Calu3 (cell line): ENCODE data around the gene PIAS1. TPM values are rescaled to one million over a fixed set of nuclear protein-coding genes. Genes with fewer than 3 reads are reported as not detected.

ENCODE experiments used
- BruUV-seq: library from RNA; stranded (reverse); fragments of 400-500 nt; replicated peaks from 2 replicates; lab custom pipeline; 2021; lab: Mats Ljungman, UMichigan
- CTCF ChIA-PET: fragments of 300-600 bp; sonication (Branson Sonifier 250); formaldehyde crosslinking; loops from one replicate; lab custom pipeline; 2022; ENCODE audit warnings: antibody characterized with exemption; lab: Charles Lee
- DNase-seq: peaks from one replicate; pipeline ENCODE4 v3.0.0; 2022
- H3K27ac Mint-ChIP-seq: one replicate; pipeline ENCODE4 v1.8.0; 2022; ENCODE audit warnings: mixed read lengths; ENCODE audit not compliant: unreplicated experiment
- H3K27me3 Mint-ChIP-seq: one replicate; pipeline ENCODE4 v1.8.0; 2022; ENCODE audit warnings: mixed read lengths; ENCODE audit not compliant: unreplicated experiment
- H3K36me3 Mint-ChIP-seq: one replicate; pipeline ENCODE4 v1.8.0; 2022; ENCODE audit warnings: mild to moderate bottlenecking, moderate library complexity, mixed read lengths; ENCODE audit not compliant: insufficient read depth, unreplicated experiment
- H3K4me1 Mint-ChIP-seq: one replicate; pipeline ENCODE4 v1.8.0; 2022; ENCODE audit warnings: mild to moderate bottlenecking, low read depth, mixed read lengths; ENCODE audit not compliant: unreplicated experiment
- H3K4me3 Mint-ChIP-seq: one replicate; pipeline ENCODE4 v1.8.0; 2022; ENCODE audit warnings: mild to moderate bottlenecking, low read depth, moderate library complexity, mixed read lengths; ENCODE audit not compliant: unreplicated experiment
- H3K9me3 Mint-ChIP-seq: one replicate; pipeline ENCODE4 v1.8.0; 2022; ENCODE audit warnings: low read depth, mixed read lengths; ENCODE audit not compliant: unreplicated experiment
- intact Hi-C: fragments of 100-400 bp; cut with micrococcal nuclease; formaldehyde crosslinking; loops from one replicate; pipeline ENCODE4 v1.10.0; 2022; ENCODE audit not compliant: unreplicated experiment
- total RNA-seq: library from RNA; stranded (reverse); gene quantifications from 2 replicates; pipeline ENCODE4 v1.2.3, GENCODE V29; 2022
- TF ChIP-seq, protein P1 (sequence below): fragments of 200-600 bp; IDR thresholded peaks from one replicate; pipeline ENCODE4 v1.8.0; 2022; ENCODE audit warnings: antibody characterized with exemption; ENCODE audit not compliant: unreplicated experiment

Gene PIAS1
- total RNA-seq, 1 experiment from 2014 or later = 51.7 TPM

DNA sequence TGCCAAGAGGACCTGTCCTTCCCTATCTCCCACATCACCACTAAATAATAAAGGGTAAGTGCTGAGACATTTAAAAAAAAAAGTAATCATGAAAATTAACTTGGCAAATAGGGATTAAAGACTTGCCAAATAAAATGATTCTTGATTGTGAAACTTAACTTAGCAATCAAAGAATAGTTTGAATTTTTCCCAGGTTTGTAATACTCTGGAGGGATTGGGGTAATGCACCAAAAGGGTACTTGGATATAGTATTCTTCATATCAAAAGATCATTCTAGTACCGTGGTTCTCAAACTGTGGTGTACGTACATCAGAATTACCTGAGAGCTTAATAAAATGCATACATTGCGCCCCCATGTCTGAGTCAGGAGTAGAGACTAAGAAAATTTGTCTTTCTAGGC, 122.5 kb downstream of the PIAS1 start:
- DNase-seq = no peak
- peaks cover 32% of the 10 kb centered on the region for H3K36me3 Mint-ChIP-seq
- no peaks in the 10 kb centered on the region for H3K4me1 Mint-ChIP-seq
- no TSS peak for BruUV-seq
- CTCF ChIA-PET = interaction anchor here (0.5 kb wide), 1 partner anchor 784 kb away, joined by 5 read pairs; no protein-coding TSS in a partner anchor
- H3K27me3 Mint-ChIP-seq = no peaks in the 10 kb centered on the region
- H3K4me3 Mint-ChIP-seq = no peak overlapping the region
- intact Hi-C loops = no loop called here
- no peaks in the 10 kb centered on the region for H3K9me3 Mint-ChIP-seq
- TF ChIP-seq, protein P1, sequence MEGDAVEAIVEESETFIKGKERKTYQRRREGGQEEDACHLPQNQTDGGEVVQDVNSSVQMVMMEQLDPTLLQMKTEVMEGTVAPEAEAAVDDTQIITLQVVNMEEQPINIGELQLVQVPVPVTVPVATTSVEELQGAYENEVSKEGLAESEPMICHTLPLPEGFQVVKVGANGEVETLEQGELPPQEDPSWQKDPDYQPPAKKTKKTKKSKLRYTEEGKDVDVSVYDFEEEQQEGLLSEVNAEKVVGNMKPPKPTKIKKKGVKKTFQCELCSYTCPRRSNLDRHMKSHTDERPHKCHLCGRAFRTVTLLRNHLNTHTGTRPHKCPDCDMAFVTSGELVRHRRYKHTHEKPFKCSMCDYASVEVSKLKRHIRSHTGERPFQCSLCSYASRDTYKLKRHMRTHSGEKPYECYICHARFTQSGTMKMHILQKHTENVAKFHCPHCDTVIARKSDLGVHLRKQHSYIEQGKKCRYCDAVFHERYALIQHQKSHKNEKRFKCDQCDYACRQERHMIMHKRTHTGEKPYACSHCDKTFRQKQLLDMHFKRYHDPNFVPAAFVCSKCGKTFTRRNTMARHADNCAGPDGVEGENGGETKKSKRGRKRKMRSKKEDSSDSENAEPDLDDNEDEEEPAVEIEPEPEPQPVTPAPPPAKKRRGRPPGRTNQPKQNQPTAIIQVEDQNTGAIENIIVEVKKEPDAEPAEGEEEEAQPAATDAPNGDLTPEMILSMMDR = no peak
- H3K27ac Mint-ChIP-seq = no peak overlapping the region

DNA sequence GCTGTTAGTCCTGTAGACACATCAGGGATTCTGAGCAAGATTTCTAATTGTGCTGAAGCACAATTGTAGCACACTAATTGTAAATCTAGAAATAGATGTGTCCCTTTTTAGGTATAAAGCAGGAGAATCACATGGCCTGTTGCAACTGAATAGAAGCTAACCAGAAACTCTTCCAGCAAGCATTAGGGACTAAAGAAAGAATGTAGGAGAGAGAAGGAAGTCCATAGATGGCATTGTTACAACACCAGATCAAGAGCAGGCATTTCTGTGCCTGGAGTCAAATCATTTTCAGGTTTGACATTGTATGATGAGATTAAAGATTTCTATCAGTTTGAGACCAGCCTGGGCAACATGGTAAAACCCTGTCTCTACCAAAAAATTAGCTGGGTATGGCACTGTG, 123.6 kb downstream of the PIAS1 start:
- H3K4me1 Mint-ChIP-seq = no peaks in the 10 kb centered on the region
- peaks cover 34% of the 10 kb centered on the region for H3K36me3 Mint-ChIP-seq
- H3K4me3 Mint-ChIP-seq = no peak overlapping the region
- DNase-seq = no peak
- TF ChIP-seq, protein P1 = no peak
- intact Hi-C loops = no loop called here
- BruUV-seq = no TSS peak
- H3K9me3 Mint-ChIP-seq = no peaks in the 10 kb centered on the region
- CTCF ChIA-PET = no interaction called here
- H3K27me3 Mint-ChIP-seq = no peaks in the 10 kb centered on the region
- no peak overlapping the region for H3K27ac Mint-ChIP-seq

DNA sequence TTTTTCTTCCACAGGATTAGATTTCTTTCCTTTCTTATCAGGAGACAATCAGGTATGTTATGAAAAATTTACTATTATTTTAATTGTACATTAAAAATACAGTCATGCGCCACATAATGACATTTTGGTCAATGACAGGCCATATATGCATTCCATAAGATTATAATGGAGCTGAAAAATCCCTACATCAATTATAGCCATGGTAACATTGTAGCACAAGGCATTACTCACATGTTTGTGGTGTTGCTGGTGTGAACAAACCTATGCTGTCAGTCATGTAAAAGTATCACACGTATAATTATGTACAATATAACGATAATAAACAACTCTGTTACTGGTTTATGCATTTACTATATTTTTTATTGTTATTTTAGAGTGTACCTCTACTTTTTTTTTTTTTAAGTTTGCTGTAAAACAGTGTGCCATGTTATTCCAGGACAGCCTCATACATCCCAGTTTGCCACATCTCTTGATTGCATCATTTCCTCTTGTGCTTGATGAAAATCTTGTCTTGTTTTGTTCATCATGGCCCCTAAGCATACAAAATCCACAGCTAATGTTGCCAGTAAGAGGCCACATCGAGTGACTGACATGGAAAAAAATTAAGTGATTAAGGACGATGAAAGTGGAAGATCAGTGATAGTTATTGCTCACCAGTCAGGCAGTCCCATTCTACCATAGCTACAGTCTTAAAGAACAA, 129.7 kb downstream of the PIAS1 start:
- Mint-ChIP-seq H3K9me3 (no peaks in the 10 kb centered on the region), H3K27ac (no peak overlapping the region), H3K36me3 (peaks cover 43% of the 10 kb centered on the region), H3K4me1 (no peaks in the 10 kb centered on the region), H3K27me3 (no peaks in the 10 kb centered on the region), H3K4me3 (no peak overlapping the region)
- no TSS peak for BruUV-seq
- CTCF ChIA-PET = no interaction called here
- intact Hi-C loops = no loop called here
- TF ChIP-seq, protein P1 = no peak
- no peak for DNase-seq

DNA sequence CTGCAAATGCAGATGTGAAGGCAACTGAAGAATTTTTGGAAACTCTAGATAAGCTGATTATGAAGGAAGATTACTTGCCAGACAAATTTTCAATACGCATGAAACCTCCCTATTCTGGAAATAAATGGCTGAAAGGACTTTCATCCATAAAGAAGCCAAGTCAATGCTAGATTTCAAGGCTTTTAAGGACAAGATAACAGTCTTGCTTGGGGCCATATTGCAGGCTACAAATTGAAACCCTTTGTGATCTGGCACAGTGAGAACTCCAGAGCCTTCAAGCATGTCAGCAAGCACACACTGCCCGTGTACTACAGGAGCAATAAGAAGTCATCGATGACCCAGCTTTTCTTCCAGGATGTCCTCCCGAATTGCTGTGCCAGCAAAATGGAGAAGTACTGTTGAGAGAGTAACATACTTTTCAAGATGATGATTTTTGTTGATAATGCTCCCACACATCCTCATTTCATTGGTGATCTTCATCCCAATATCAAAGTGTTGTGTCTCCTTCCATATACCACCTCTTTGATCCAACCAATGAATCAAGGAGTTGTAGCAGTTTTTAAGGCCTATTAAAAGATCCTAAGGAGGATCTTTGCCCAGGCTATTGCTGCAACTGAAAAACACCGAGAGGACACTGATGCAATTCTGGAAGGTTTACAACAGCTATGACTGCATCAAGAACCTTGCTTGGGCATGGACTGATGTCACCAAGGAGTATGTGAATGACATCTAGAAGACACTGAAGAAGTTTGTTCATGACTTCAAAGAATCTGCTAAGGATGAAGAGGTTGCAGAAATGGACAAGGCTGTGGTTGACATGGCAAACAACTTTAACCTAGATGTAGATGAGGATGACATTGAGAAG, 130.7 kb downstream of the PIAS1 start:
- CTCF ChIA-PET = no interaction called here
- Mint-ChIP-seq H3K4me1 (no peaks in the 10 kb centered on the region), H3K9me3 (no peaks in the 10 kb centered on the region), H3K27ac (no peak overlapping the region), H3K4me3 (no peak overlapping the region), H3K36me3 (peaks cover 41% of the 10 kb centered on the region), H3K27me3 (no peaks in the 10 kb centered on the region)
- no peak for DNase-seq
- BruUV-seq = no TSS peak
- TF ChIP-seq, protein P1 = no peak
- intact Hi-C loops = no loop called here
